OCI-LY7 (cell line): ENCODE measurements around the gene FMNL2.

Experiments
- CTCF ChIP-seq: fragments of 200-600 bp; sonication (generic); conservative IDR thresholded peaks from 2 replicates; pipeline ENCODE4 v1.5.1; 2014; ENCODE audit warnings: mild to moderate bottlenecking, antibody characterized with exemption, low read length, moderate library complexity, mixed read lengths
- EZH2phosphoT487 ChIP-seq: fragments of 200-600 bp; sonication (generic); IDR thresholded peaks from 2 replicates; pipeline ENCODE4 v1.6.1; 2018; ENCODE audit warnings: low read depth, borderline replicate concordance, mild to moderate bottlenecking, mixed run types, antibody characterized with exemption, low read length, moderate library complexity, mixed read lengths

GRCh38 chr2:152391318-152391717, 56.3 kb downstream of the FMNL2 start:
- TF ChIP-seq CTCF (no peak), EZH2phosphoT487 (no peak)
